GM21717 (cell line): Measurements from ENCODE around the gene PRKCE.

Experiments
- ATAC-seq: cut with Tn5 transposase; IDR thresholded peaks from one replicate; pipeline ENCODE4 v1.9.1; 2021; ENCODE audit warnings: mild to moderate bottlenecking, moderate library complexity; ENCODE audit not compliant: unreplicated experiment

Gene PRKCE

GRCh38 chr2:45664635-45665261, 13.3 kb downstream of the PRKCE start:
- peak; percentile 53 for ATAC-seq

GRCh38 chr2:45668509-45668908, 17.0 kb downstream of the PRKCE start:
- no peak for ATAC-seq

- ATAC-seq: no peak
Observed at GRCh38 chr2:45669032-45669486, 17.6 kb downstream of the PRKCE start.

- no peak for ATAC-seq
Observed at GRCh38 chr2:45670646-45671045, 19.2 kb downstream of the PRKCE start.

GRCh38 chr2:45672138-45672537, 20.7 kb downstream of the PRKCE start:
- ATAC-seq: no peak

GRCh38 chr2:45674035-45674816, 22.8 kb downstream of the PRKCE start:
- ATAC-seq: no peak

- ATAC-seq: no peak
Observed at GRCh38 chr2:45675263-45675812, 23.9 kb downstream of the PRKCE start.

GRCh38 chr2:45676088-45676487, 24.6 kb downstream of the PRKCE start:
- ATAC-seq: no peak

- ATAC-seq: no peak
Observed at GRCh38 chr2:45678791-45679348, 27.4 kb downstream of the PRKCE start.

GRCh38 chr2:45680351-45680967, 29.0 kb downstream of the PRKCE start:
- ATAC-seq: no peak

GRCh38 chr2:45681675-45682074, 30.2 kb downstream of the PRKCE start:
- ATAC-seq: no peak

GRCh38 chr2:45683292-45683691, 31.8 kb downstream of the PRKCE start:
- ATAC-seq: no peak

- ATAC-seq: no peak
Observed at GRCh38 chr2:45684756-45685155, 33.3 kb downstream of the PRKCE start.

- no peak for ATAC-seq
Observed at GRCh38 chr2:45685260-45685659, 33.8 kb downstream of the PRKCE start.

GRCh38 chr2:45687964-45688363, 36.5 kb downstream of the PRKCE start:
- no peak for ATAC-seq

GRCh38 chr2:45688479-45689298, 37.2 kb downstream of the PRKCE start:
- no peak for ATAC-seq

GRCh38 chr2:45690231-45690630, 38.8 kb downstream of the PRKCE start:
- ATAC-seq: no peak

GRCh38 chr2:45691171-45691999, 39.9 kb downstream of the PRKCE start:
- peak; percentile 46 for ATAC-seq

GRCh38 chr2:45692566-45692965, 41.1 kb downstream of the PRKCE start:
- ATAC-seq: no peak
